Ammon's horn (tissue), 1 donor: Measurements from ENCODE around the gene FUT8.
"Not testable (repeated sequence)": the region's sequence is repeated elsewhere in the genome, so short reads cannot be mapped to it uniquely, and the experiment has no call there.

Source experiments
- DNase-seq: peaks from one replicate; pipeline ENCODE4 v3.0.0-alpha.2; 2016; ENCODE audit warnings: low spot score

FUT8 gene

GRCh38 chr14:65717384-65717915 lies 304.9 kb downstream of the FUT8 start:
- DNase-seq, result not testable (repeated sequence)

- DNase-seq, result no peak
Observed at GRCh38 chr14:65718629-65719028, 306.1 kb downstream of the FUT8 start.

GRCh38 chr14:65720171-65720570 lies 307.6 kb downstream of the FUT8 start:
- DNase-seq, result no peak

GRCh38 chr14:65720743-65721142 lies 308.2 kb downstream of the FUT8 start:
- DNase-seq, result no peak

DNA sequence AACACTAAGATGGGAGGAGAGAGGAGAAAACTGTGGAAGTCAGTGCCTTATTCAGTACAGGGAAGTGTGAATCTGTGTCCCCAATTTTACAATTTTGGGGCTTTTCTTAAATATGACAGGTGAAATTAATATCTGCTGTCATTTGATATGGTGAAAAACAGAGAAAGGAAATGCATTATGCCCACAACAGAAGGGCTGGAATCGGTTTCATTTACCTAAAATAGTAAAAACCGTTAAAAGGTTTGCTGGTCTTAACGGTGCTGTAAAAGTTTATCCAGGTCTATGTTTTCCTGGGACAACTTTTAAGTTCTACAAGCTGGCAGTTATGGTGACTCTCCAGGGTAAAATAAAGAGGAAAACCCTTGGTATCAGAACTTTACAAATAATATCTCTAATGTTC lies 310.8 kb downstream of the FUT8 start:
- no peak for DNase-seq

GRCh38 chr14:65728604-65729003 lies 316.1 kb downstream of the FUT8 start:
- DNase-seq, result no peak

DNA sequence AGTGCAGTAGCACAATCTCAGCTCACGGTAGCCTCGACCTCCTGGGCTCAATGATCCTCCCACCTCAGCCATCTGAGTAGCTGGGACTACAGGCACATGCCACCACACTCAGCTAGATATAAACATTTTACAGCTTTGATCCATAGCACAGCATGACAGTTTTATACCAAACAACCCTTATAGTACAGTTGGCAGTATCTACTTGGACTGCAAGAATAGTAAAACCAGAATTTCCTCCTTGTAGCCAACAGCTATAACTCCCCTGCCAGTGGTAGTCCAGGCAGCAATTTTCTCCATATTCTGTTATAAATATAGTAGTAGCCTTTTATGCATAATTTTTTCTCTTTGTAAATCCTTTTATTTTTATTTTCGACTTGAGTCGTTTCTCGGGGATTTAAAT lies 317.0 kb downstream of the FUT8 start:
- no peak for DNase-seq

DNA sequence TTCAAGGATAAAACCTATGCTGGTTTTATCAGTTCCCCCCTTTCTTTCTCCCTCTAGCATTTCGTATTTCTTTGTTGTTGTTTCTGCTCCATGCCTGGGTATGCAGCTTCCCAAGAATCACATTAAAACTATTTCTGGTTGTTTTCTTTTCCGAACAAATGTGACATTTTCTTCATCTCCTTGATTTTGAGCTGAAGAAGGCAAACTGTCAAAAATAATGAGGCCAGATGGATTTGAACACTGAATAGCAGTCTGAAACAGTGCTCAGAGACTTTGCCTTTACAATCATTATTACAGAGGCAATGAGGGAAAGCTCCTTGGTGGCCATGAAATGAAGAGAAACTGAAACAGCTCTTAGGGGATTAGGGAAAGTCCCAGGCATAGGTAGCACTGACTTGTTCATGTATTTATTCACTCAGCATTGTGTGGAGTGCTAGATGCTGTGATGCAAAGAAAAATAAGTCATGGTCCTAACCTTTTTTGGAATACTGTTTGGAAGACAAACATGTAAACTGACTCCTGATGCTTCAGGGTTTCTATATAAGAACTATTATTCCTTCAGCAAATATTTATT lies 319.5 kb downstream of the FUT8 start:
- no peak for DNase-seq

DNA sequence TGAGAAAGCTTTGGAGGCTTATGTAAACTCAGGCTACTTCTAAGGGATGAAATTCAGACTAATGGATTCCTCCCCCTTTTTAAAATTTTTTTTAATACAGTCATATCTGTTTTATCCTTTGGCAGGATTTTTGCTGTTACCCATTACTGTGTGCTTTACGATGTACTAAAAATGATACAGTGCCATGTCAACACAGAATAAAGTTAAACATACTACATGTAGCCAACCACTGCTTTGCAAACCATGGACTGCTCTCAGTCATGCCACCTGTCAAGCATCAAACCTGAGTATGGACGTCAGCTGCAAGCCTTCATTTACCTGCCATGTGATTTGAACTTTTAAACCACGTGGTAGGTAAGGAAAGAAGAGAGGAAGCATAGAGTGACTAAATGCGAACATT lies 325.8 kb downstream of the FUT8 start:
- DNase-seq, result no peak

DNA sequence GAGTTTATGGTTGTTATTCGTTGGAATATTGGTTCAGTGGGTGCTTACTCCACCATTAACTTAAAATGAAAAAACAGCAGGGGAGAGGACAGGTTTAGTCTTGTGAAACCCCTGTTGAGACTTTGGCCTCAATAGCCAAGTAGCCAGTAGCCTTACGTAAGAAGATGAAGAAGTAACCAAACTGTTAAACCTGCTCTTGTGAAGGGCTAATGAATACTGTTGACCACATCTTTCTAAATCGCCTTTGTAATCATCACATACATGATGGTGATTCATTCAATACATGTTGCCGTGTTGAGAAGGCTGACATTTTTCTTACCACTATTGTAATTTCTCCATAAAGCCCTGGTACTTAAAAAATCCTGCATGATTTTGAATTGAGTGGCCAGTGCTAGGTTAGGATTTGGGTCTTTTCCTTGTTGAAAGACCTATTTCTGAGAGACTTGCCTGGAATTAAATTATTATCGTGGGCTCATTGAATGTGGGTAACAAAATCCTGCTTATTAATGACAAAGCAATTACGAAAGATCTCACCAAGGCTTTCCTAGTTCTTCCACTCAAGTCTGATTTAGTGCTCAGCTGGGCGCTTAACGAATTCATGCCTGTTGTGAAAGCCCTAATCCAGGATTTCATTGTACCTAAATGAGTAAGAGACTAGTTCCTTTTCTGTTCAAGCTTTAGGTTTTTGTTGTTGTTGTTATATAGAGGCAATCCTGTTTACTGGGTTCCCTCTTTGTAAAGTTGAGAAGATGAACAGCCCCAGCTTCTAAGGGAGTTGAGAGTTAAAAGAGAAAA lies 333.1 kb downstream of the FUT8 start:
- no peak for DNase-seq

GRCh38 chr14:65748796-65749195 lies 336.3 kb downstream of the FUT8 start:
- no peak for DNase-seq

- no peak for DNase-seq
Observed at GRCh38 chr14:65749287-65749686, 336.8 kb downstream of the FUT8 start.

DNA sequence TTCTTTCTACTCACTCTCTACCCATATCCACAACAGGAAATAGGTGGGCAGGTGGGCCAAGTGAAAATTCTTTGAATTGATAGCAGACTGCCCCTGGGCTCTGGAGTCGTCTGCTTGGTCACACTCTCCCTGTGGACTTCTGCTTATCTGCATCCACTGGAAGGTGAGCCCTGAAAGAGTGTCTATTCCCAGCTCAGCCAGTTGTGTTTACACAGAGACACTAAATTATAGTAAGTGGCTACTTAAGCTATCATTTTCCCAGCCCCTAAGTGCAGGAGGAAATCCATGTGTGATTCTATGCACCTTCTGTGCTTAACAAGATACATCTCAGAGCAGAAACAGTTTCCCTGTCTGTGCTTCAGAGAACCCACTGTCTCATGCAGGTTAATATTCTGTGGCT lies 338.4 kb downstream of the FUT8 start:
- no peak for DNase-seq

DNA sequence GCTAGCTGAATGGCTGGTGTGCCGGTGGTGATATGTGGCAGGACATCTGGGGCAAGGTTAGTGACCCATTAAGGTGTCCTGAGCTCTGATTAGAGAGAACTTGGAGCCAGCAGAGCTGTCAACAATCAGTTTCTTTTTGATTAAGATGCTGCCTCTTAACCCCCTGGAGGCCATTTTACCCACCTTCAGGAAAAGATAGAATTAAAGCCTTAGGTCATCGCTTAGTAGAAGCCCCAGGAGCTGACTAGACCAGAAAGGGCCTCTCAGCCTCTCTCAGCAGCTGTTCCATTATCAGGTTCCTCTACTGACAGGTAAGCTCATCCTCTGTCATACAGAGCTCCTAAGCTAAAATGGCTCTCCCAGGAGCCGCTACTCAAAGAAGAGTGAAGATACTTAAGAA lies 339.0 kb downstream of the FUT8 start:
- no peak for DNase-seq

- DNase-seq, result no peak
Observed at GRCh38 chr14:65753061-65753460, 340.5 kb downstream of the FUT8 start.

GRCh38 chr14:65755331-65755730 lies 342.8 kb downstream of the FUT8 start:
- DNase-seq, result no peak

- no peak for DNase-seq
Observed at GRCh38 chr14:65756880-65757279, 344.4 kb downstream of the FUT8 start.

DNA sequence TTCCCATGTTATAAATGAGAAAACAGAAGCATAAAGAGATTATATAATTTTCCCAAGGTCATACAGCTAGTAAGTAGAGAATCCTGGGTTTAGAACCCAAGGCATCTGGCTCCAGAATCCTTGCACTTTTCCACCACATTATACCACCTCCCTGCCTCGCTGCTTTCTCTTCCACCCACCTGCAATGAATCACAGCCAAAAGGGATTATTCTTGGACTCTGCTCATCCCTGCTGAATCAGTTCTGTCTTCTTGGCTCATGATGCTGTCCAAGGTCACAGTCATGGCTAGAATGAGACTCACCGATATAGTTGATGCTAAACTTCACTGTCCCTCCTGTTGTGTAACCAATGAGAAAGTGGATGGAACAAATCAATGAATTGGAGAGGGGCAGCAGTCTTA lies 356.6 kb downstream of the FUT8 start:
- no peak for DNase-seq

- no peak for DNase-seq
Observed at GRCh38 chr14:65770681-65771080, 358.2 kb downstream of the FUT8 start.

- DNase-seq, result no peak
Observed at GRCh38 chr14:65771271-65771670, 358.7 kb downstream of the FUT8 start.

DNA sequence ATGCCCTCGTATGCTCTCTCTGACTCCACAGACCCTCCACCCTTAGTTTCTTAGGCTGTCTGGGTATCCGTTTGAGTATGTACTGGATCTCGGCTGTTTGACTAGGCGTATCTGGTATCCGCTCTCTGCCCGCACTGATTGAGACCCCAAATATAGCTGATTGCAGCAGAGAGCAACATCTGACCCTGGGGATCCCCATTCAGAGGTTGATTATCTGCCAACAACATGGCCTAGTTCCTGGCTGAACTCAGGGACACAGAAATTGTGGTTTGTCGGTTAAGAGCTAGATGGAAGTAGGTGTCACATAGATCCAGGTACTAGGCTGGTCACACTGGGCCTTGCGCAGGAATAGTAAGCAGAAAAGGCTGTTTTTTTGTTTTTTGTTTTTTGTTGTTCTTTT lies 359.9 kb downstream of the FUT8 start:
- no peak for DNase-seq

GRCh38 chr14:65772921-65773574 lies 360.5 kb downstream of the FUT8 start:
- DNase-seq, result no peak

DNA sequence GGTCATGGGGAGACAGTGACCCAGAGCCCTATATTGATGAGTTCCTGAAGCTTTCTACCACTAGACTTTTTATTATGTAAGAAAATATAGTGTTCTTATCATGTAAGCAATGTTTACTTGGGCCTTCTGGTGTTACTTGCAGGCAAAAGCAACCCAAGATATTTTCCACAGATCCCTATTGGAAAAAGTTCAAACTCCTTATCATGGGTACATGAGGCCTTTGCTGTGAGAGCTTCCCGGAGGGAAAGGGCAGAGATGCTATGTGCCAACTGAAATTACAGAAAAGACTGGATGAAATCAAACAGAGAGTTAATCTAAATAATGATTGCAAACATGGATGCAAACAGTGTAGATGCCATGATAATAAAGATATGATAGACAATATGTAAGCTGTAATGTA lies 361.5 kb downstream of the FUT8 start:
- no peak for DNase-seq
